NOMO-1 treated with dmso at 0.1 percent for 144 hours (cell line): ENCODE data around the gene IL23A.
"Not testable (repeated sequence)": the region's sequence is repeated elsewhere in the genome, so short reads cannot be mapped to it uniquely, and the experiment has no call there.

Experiments
- DNase-seq: peaks from one replicate; lab custom pipeline; 2025; ENCODE audit not compliant: unreplicated experiment; lab: John Stamatoyannopoulos, UW

IL23A gene

DNA sequence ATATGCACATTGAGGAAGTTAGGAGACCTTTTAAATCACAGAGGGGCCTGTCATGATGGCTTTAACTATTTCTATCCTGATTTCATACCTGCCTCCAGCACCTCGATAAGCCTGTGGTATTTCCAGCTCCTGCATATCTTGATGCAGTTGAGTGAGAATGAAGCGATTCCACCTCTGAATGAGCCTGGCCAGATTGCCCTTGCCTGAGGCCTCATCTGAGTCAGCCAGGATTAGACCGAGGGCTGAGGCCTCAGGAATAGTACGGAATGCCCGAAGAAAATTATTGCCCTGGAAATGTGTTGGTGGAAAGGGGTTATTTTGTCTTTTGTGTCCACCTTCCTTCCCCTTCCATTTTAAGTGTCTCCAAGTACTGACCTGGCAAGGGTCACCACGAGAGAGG is 14.5 kb upstream of the IL23A start:
- no peak for DNase-seq

DNA sequence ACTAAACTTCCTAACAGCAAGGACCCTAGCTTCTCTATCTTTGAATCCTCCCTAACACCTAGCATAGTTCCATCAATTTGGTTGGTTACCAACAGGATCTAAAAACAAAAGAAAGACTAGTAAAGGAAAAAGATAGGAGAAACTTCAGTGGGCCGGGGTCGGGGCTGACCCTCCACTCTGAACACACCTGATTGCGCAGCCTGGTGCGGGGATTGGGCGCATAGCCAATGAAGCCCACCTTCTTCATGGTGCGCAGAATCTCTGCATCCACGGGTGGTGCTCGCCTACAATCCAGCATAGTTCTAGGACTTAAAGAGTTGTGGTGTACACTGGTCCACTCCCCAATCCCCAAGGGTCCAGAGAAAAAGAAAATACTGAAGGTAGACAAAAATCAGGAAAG is 12.6 kb upstream of the IL23A start:
- DNase-seq, result no peak

DNA sequence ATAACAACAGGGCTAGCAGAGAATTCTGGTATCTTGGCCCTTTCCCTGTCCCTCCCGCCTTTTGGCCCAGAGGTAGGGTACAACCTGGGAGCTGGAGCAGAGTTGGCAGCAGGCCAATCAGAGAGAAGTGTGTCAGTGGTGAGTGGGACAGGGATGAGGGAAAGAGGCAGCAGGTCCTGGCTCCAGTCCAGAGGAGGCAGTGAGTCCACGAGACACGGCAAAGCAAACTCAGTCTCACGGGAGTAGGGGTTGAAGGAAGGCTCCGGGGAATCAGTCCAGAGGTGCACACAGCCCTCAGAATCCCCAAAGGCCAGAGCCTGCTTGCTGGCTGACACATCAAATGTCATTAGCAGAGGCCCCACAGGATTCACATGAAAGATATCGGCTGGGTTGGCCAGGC is 12.2 kb upstream of the IL23A start:
- DNase-seq, result no peak

DNA sequence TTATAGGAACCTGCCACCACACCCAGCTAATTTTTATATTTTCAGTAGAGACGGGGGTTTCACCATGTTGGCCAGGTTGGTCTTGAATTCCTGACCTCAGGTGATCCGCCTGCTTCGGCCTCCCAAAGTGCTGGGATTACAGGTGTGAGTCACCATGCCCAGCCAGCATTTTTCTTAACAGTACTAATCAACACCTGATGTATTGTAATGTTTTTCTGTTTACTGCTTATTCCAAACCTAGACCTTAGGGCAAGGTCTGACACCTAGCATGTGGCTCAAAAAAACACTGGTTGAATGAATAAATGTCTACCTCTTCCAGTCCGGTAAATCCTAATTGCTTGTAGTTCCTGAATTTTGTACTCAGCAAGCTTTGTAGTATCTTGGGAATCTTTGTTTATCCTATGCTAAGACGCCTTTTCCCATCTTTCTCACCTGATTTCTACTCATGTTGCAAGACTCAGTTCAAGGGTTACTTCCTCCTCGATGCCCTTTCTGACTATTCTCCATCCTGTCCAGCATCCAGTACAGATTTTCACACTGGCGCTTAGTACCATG is 7.7 kb upstream of the IL23A start:
- DNase-seq, result no peak

DNA sequence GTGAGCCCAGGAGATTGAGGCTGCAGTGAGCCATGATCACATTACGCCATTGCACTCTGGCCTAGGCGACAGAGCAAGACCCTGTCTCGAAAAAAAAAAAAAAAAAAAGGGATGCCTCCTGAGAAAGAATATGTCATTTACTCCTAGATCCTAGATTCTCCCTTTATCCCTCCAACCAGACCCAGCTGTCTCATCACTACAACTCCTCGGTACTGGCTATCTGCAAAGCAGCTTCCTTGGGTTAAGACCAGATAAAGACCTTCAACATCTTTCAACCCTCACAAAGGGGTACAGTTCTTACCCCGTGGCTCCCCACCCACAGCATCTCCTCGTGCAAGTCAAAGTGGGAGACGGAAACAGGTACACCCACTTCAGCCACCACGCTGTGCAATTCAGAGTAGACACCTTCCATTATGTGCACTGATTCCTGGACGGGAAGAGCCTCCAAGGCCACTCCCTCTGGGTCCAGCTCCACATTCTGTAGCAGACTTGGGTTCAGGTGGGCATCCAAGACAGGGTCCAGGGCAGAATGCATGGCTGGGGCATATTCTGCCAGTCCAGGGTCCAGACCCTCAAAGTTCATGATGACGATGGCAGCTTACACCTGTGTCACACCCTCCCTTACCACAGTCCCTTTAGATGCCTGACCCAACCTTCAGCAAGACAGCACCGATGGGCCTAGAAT is 6.0 kb upstream of the IL23A start:
- DNase-seq, result no peak

DNA sequence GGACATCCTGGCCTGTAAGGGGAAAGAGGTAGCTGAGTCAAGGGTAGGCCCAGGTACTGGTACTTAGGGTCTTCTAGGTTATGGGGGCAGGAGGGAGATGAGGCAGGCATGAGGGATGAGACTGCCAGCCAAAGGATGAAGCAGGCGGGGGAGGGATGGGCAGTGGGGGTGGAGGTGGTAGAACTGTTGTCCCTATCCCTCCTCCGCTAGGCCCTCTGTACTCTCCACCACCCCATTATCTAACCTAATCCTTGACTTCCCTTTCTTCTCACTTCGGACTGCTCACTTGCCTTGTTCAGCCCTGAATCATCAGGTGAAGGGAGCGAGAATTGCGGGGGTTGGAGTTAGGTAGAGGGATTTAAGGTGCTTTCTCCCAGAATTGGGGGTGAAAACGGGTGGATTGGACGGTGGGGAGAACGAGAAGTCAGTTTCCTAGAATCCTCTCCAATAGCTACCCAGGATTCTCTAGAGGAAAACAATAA is 5.4 kb upstream of the IL23A start:
- peak; percentile 55 for DNase-seq

DNA sequence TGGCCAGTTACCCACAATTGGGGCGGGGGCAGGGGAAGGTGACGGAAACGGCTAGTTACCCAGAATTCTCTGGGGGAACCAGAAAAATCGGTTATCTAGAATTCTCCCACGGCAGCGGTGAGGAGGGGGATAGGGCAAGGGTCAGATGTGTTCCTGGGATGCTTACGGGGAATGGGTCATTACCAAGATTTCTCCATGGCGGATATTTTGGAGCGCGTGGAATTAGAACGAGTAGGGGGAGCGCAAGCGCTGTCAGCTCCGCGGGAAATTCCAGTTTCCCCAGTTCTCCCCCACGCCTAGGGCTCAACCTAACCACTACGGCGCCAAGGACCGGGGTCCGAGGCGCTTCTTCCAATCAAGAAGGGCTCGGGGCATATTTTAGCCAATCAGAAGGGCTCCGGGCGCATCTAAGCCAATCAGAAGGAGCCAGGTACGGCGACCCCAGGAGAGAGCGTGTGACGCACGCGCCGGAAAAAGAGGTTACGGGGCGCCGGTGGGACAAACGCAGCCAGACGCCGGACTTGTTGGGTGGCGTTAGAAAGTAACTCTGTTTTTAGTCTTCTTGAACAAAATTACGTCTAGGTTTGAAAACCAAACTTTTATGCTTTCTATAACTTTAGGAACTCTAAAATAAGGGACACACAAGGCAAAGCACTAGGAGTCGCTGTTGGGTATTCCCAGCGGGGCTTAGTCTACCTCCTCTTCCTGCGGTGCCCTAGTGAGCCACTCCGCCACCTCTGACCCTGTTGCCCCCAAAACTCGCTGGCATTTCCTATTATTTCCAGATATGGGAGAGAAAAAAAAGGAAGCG is 4.8 kb upstream of the IL23A start, which contains the start of gene PAN2:
Gene PAN2 (minus strand): TSS at position 322 of the 811 bp plus-strand sequence. CDS start 906 bp downstream, outside the sequence.
- peak; percentile 92 for DNase-seq

DNA sequence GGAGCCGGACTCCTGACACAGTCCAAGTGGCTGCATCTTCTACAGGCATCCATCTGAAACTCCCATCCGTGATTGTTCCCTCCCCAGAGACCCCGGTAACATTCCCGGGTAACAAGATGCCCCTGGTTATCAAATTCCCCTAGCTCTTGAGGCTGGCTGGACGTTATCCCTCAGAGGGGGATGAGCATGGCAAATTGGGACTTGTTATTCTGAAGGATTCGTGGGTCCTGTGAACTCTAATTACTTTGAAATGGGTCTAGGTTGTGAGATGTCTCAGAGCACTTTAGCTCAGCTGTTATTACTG is 4.2 kb upstream of the IL23A start:
- no peak for DNase-seq

DNA sequence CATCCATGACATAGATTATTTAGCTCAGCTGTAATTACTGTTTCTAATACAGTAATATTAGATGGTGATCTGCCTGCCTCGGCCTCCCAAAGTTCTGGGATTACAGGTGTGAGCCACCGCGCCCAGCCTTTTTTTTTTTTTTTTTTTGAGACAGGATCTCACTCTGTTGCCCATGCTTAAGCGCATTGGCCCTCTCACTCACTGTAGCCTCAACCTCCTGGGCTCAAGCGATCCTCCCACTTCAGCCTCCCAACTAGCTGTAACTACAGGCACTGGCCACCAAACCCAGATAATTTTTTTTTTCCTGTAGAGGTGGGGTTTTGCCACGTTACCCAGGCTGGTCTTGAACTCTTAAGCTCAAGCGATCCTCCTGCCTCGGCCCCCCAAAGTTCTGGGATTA is 3.2 kb upstream of the IL23A start:
- DNase-seq, result not testable (repeated sequence)

DNA sequence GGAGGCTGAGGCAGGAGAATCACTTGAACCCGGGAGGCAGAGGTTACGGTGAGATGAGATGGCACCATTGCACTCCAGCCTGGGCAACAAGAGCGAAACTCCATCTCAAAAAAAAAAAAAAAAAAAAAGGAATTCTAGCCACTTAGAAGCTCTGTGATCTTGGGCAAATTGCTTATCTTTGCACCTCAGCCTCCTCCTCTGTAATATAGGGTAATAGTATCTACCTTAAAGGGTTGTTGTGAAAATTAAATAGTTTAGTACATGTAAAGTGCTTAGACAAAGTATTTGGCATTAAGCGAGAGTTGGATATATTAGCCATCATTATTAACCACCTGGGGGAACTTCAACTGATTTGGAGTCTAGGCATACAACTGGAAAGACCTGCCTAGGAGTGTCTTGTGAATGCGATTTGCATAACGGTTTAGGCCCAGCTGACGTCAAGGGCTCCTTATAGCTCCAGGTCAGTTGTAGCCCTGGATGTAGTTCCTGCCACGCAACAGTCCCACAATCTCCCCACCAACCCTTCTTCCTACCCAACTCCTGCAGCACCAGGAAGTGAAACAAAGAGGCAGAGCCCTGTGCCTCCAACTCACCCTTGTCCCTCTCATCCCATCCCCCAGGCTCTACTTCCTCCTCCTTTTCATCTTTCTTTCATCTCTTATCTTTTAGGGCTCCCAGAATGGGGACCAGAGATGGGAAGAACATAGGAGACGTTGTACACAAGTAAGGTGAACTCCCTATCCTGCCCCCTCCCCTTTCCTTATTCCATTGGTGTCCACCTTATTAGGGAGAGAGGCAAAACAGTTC is 2.1 kb upstream of the IL23A start:
- DNase-seq, result peak; percentile 93

DNA sequence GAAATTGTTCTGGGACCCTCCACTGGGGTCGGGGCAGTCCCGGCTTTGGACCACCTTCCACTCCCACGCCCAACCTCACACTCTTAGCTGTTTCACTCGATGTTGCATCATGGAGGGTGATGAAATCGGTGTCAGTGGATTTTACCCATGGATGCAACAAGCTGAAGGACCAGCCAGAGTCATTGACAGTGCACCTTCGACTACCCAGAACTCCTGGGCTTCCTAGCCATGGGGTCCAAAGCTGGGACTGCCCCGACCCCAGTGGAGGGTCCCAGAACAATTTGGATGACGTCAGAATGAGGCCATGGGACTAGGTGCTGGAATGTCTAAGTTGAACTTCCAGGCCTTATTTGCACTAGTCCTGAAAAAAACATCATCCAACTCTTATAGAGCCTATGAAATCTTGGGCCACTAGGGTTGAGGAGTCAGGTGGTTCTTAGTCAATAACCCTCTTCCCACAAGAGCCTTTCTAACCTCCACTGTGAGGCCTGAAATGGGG is 882 bp upstream of the IL23A start:
- no peak for DNase-seq

DNA sequence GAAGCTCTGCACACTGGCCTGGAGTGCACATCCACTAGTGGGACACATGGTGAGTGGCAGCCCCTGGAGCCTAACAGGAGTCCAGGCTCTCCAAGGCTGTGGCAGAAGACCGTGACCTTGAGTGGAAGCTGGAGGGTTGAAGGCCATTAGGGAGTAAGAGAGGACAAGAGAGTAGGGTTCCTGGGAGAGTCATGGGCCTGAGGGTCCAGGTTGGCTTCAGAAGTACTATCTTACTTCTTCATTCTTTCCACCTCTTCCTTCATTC is 406 bp downstream of the IL23A start:
- DNase-seq, result no peak

DNA sequence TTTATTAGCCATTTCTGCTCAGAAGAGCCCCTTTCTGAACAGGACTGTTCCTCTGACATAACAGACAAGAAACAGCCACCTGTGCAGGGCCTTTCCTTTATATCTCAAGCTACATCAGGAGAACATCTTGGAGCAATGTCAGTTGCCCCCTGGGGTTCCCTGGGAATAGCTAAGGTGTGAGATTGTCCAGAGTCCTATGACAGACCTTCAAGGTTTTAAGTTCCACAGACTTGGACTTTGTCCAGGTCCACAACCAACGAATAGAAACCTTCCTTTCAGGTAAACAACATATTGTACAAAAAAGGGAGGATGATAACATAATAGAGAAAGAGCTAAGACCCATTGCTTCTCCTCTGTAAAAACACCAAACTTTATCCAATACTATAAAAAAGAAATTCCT is 2.9 kb downstream of the IL23A start:
- DNase-seq, result no peak

DNA sequence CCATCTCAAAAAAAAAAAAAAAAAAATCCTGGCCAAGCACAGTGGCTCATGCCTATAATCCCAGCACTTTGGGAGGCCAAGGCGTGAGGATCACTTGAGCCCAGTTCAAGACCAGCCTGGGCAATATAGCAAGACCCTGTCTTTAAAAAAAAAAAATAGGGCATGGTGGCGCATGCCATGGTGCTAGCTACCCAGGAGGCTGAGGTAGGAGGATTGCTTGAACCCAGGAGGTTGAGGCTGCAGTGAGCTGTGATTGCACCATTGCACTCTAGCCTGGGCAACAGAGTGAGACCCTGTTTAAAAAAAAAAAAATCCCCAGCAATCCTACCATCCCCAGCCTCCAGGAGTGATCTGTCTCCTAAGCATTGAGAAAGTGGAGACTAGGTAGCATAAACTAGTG is 3.6 kb downstream of the IL23A start:
- DNase-seq, result not testable (repeated sequence)

DNA sequence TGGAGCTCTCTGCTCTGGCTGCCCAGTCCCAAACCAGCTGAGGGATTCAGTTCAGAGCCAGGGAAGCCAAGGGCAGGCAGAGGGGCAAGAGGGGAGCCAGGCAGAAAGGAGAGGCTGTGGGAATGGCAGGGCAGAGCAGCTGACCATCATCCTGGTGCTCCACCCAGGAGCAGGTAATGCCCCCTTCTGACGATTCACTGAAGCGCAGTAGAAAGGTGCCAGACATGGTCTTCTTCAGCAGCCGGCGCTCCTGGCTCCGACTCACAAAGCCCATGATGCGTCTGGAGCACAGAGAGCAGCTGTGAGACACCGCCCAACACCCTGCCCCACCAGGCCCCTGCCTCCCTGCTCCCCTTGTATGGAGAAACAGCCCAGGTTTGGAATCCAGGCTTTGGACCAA is 8.0 kb downstream of the IL23A start:
- DNase-seq, result no peak

DNA sequence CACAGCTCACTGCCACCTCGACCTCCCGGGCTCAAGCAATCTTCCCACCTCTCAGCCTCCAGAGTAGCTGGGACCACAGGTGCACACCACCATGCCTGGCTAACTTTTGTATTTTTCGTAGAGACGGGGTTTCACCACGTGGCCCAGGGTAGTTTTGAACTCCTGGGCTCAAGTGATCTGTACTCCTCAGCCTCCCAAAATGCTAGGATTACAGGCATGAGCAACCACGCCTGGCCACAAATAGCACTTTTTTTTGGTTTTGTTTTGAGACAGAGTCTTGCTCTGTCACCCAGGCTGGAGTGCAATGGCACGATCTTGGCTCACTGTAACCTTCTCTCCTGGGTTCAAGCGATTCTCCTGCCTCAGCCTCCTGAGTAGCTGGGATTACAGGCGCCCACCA is 8.6 kb downstream of the IL23A start:
- not testable (repeated sequence) for DNase-seq

DNA sequence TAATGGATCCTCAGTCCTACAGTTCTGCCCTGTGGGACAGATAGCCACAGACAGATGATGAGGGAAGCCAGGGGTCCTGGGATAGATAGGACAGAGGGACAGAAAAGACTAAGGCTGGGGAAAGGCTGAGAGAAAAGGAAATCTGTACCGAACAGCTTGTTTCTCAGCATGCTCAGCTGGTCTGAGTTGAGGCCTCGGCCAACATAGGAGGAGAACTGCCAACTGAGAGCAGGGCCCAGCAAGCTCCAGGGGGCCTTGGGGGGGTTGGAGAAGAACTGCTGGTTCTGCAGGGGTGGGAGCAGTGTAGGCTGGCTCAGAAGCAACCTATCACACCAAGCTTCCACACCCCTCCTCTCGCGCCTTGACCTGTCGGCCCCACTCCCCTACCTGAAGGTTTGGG is 10.1 kb downstream of the IL23A start:
- DNase-seq, result no peak

DNA sequence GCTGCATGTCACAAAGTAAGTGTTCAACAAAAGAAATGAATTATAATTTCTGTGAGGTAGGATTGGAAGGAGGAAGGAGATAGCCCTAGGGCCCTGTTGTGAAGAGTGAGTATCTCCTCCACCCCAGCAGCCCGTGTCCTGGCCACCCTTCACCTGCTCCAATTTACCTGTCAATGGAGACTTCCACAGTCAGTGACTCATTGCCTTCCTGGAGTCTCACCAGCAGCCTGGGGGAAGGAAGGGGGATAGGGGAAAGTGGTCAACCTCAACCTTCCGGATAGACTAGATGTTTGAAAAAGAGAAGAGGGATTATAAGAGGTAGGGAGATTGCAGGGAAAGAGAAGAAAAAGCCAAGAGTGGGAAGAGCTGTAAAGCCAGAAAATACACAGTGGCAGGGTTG is 12.0 kb downstream of the IL23A start:
- no peak for DNase-seq

DNA sequence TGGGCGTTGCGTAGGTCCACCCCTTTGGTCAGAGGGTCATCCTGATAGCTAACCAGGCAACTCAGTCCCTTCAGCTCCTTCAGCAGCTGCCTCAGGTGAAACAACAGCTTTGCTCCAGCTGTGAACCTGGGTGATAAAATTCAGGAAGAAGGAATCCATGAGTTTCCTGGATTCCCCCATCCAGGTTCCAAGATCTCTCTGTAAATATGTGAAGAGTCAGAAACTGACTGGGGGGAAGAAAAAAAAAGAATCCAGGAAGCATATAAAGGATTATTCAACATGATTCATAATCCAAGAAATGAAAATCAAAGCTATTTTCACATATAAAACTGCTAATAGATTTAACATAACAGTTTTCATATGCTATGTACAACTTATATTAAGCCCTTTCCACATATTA is 12.6 kb downstream of the IL23A start:
- no peak for DNase-seq

DNA sequence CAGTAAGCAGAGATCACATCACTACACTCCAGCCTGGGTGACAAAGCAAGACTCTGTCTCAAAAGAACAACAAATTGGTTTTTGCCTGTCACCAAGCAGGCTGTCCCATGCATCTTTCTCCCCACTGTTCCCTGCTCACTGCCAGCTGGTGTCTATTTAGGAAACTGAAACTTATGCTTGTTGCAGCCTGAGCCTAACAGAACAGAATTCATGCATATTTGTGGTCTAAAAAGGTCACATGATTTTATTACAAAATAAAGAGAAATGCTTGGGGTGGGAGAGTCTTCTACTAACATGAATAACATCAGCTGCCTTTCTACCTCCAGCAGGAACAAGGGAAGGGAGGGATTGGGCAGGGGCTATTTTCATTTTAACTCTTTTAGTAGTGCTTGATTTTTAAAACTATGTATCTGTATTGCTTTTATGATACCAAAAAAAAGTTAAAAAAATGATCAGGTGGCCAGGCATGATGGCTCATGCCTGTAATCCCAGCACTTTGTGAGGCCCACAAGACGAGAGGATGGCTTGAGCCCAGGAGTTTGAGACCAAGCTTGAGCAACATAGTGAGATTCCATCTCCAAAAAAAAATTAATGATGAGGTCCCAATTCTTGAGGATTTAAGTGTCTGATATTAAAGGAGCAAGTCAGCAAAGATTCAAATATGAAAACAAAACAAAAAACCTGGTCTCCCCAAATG is 20.3 kb downstream of the IL23A start:
- peak; percentile 24 for DNase-seq
